ENCODE measurements around the gene WDR87. TPM values are rescaled to one million over a fixed set of nuclear protein-coding genes. Genes with fewer than 3 reads are reported as not detected.

The WDR87 gene
- total and polyA plus RNA-seq, 10 donors = not detected

DNA sequence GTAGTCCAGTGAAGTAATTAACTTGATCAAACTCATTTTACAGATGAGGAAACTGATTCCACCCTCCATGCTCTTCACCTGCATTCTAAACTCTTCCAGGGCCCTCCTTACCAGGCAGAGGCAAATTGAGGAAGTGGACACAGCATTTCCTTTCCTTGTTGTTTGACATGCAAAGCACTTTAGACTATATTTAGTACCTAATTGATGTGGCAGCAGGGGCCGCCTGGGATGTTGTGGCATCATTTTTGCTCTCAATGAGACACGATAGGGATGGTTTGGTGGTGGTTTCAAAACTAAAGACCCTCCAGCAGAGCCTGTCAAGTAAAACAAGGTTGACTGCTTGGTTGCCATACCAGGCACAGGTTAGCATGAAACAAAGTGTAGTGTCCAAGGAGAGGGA lies 8.5 kb upstream of the WDR87 start:
- intact Hi-C loops (cut with DNase I; ENCODE audit: low total_unique reads) = no loop called here
- peaks cover 0 to 17% (median 0%) of the 10 kb centered on the region in 6 donors for H3K36me3 ChIP-seq
- no peaks in the 10 kb centered on the region for H3K27me3 ChIP-seq (replicated peaks in 1 of 7)
- H3K4me3 ChIP-seq = peak overlapping the region in 3 of 8 donors; percentile 9 to 30 (median 16)
- 6 to 43% (median 22%) methylated on average over 2 of the region's 2 CpGs for WGBS, 5 donors
- peak in 1 of 3 donors; percentile 22 for TF ChIP-seq POLR2AphosphoS5 (IDR thresholded peaks at IDR 0.05)
- no peak for TF ChIP-seq POLR2A (IDR thresholded peaks at IDR 0.05)
- no peak for DNase-seq
- H3K9me3 ChIP-seq = no peaks in the 10 kb centered on the region
- peaks cover 7 to 92% (median 31%) of the 10 kb centered on the region in 6 donors for H3K4me1 ChIP-seq
- peak overlapping the region; percentile 29 to 73 (median 58) for H3K27ac ChIP-seq

DNA sequence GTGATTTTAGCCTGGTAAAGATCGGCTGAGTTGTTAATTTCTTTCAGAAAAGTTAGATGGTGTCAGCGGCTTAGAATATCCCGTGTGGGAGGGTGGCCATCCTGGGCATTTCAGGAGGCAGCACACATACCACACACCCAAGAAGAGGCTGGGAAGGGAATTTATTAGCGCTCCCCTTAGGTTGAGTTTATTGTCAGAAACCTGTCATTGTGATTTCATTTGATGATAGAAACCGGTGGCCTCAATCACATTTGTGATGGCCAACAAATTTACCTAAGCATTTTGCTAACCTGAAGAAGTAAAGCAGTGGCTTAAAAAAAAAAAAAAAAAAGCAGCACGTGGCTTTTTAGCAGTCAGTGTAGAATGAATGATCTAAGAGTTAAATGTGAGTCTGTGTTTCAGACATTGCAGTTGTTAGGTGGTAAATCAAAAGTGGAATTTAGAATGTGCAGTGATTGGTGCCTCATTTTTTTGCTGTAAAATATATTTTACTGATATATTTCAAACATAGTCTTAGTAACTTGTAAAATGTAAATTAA lies 3.3 kb upstream of the WDR87 start:
- DNase-seq = no peak
- intact Hi-C loops (cut with DNase I; ENCODE audit: low total_unique reads) = loop anchor here (10.0 kb wide), 1 partner anchor 315 kb away; the partner anchor contains the start of gene DPF1
- Histone ChIP-seq H3K9me3 (no peaks in the 10 kb centered on the region), H3K4me3 (no peak overlapping the region), H3K4me1 (peaks cover 16 to 85% (median 47%) of the 10 kb centered on the region in 6 donors), H3K36me3 (no peaks in the 10 kb centered on the region), H3K27ac (peak overlapping the region in 1 of 8 donors; percentile 60), H3K27me3 (replicated peaks in 1 of 7) (no peaks in the 10 kb centered on the region)
- WGBS, 5 donors = 61 to 86% (median 82%) methylated on average over 6 of the region's 6 CpGs
- TF ChIP-seq, protein P1, sequence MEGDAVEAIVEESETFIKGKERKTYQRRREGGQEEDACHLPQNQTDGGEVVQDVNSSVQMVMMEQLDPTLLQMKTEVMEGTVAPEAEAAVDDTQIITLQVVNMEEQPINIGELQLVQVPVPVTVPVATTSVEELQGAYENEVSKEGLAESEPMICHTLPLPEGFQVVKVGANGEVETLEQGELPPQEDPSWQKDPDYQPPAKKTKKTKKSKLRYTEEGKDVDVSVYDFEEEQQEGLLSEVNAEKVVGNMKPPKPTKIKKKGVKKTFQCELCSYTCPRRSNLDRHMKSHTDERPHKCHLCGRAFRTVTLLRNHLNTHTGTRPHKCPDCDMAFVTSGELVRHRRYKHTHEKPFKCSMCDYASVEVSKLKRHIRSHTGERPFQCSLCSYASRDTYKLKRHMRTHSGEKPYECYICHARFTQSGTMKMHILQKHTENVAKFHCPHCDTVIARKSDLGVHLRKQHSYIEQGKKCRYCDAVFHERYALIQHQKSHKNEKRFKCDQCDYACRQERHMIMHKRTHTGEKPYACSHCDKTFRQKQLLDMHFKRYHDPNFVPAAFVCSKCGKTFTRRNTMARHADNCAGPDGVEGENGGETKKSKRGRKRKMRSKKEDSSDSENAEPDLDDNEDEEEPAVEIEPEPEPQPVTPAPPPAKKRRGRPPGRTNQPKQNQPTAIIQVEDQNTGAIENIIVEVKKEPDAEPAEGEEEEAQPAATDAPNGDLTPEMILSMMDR (IDR thresholded peaks at IDR 0.05 in 8 of 11, conservative IDR thresholded peaks at IDR 0.05 in 3 of 11) = no peak
- TF ChIP-seq POLR2AphosphoS5 (IDR thresholded peaks at IDR 0.05) (no peak), POLR2A (IDR thresholded peaks at IDR 0.05) (no peak)

- peak overlapping the region in 6 of 8 donors; percentile 66 to 91 (median 86) for H3K27ac ChIP-seq
- no peaks in the 10 kb centered on the region for H3K9me3 ChIP-seq
- no peaks in the 10 kb centered on the region for H3K36me3 ChIP-seq
- TF ChIP-seq POLR2A (IDR thresholded peaks at IDR 0.05) (no peak), POLR2AphosphoS5 (IDR thresholded peaks at IDR 0.05) (no peak)
- TF ChIP-seq, protein P1 (IDR thresholded peaks at IDR 0.05 in 8 of 11, conservative IDR thresholded peaks at IDR 0.05 in 3 of 11) = no peak
- intact Hi-C loops (cut with DNase I; ENCODE audit: low total_unique reads) = loop anchor here (10.0 kb wide), 1 partner anchor 317 kb away; the partner anchor contains the start of gene DPF1
- H3K4me3 ChIP-seq = peak overlapping the region; percentile 69 to 100 (median 96)
- DNase-seq = peak; percentile 38
- WGBS, 5 donors = 18 to 25% (median 21%) methylated on average over 13 of the region's 13 CpGs
- H3K27me3 ChIP-seq (replicated peaks in 1 of 7) = no peaks in the 10 kb centered on the region
- peaks cover 16 to 66% (median 39%) of the 10 kb centered on the region in 6 donors for H3K4me1 ChIP-seq
Observed at GRCh38 chr19:37907735-37908455, 1.5 kb upstream of the WDR87 start.

- Histone ChIP-seq H3K4me3 (peak within 1 kb of the TSS; percentile 69 to 100 (median 96)), H3K27ac (peak within 1 kb of the TSS; percentile 66 to 91 (median 84)), H3K4me1 (peaks cover 16 to 58% (median 39%) of the 10 kb centered on the region in 6 donors), H3K9me3 (no peaks in the 10 kb centered on the region), H3K36me3 (no peaks in the 10 kb centered on the region), H3K27me3 (replicated peaks in 1 of 7) (no peaks in the 10 kb centered on the region)
- DNase-seq = peak; percentile 99
- WGBS, 5 donors = 0 to 1% (median 1%) methylated on average over 39 to 95 of the region's 95 CpGs
- TF ChIP-seq, protein P1 (IDR thresholded peaks at IDR 0.05 in 8 of 11, conservative IDR thresholded peaks at IDR 0.05 in 3 of 11) = peak in 2 of 11 experiments; percentile 37 to 41
- TF ChIP-seq POLR2A (IDR thresholded peaks at IDR 0.05) (peak in 1 of 3 donors; percentile 9), POLR2AphosphoS5 (IDR thresholded peaks at IDR 0.05) (peak; percentile 91 to 93 (median 92))
- intact Hi-C loops (cut with DNase I; ENCODE audit: low total_unique reads) = loop anchor here (10.0 kb wide), 1 partner anchor 318 kb away; the partner anchor contains the start of gene DPF1
Observed at GRCh38 chr19:37906869-37907734, 708 bp upstream of the WDR87 start, which contains the start of gene SIPA1L3. TSS of gene SIPA1L3 (plus strand) at chr19:37907208. CDS start at chr19:38081566, 174,358 bp downstream.

Data from spleen (tissue), 11 donors.